Measurements from ENCODE around the gene C2orf68. TPM values are rescaled to one million over a fixed set of nuclear protein-coding genes. Genes with fewer than 3 reads are reported as not detected.

C2orf68 gene
- total and polyA plus RNA-seq, 9 of the 15 experiments (the other 6 are each of a cell fraction or from before 2014, with no cell fraction given), result 22.1 to 50.0 (median 31.8) TPM

DNA sequence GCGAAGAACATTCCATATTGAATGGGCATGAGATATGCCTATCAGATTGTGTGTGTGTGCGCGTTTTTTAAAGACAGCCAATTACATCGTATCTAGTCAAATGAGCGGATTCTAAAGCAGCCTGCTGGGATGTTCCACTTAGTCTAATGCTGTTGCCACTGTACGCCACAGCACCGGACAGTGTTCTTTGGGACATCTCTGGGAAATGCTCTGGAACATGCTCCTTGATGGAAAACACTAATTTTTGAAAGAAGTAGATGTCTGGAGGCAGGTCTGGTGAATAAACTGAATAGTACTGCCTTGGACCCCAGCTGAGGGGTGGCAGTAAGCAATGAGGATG, 5.8 kb downstream of the C2orf68 start:
- H3K36me3 ChIP-seq (ENCODE audit: control insufficient read depth, insufficient read depth, low read length), result peaks cover 45% of the 10 kb centered on the region; the same call in 2 of the 3 replicates
- H3K4me3 ChIP-seq, result no peak overlapping the region
- DNase-seq (ENCODE audit: extremely low read depth in 1 of 4, low spot score in 3 of 4) (no peak), FAIRE-seq (no peak), ATAC-seq (no peak)
- no TSS peak for BruUV-seq (replicated peaks)
- in situ Hi-C loops (cut with MboI), result no loop called here
- ChIA-PET POLR2A (interaction anchor here (0.6 to 5.5 kb wide), 6 partner anchors 10 to 67 kb away, joined by 3 to 31 read pairs (median 4); partner anchors contain the start of genes MAT2A, RNF181 and USP39), CTCF (ENCODE audit: low intra/inter-chr PET ratio) (no interaction called here)
- no peaks in the 10 kb centered on the region for H3K27me3 ChIP-seq (ENCODE audit: control insufficient read depth in 2 of 2, insufficient read depth in 2 of 2, low read length in 2 of 2)
- TF ChIP-seq, protein P1, sequence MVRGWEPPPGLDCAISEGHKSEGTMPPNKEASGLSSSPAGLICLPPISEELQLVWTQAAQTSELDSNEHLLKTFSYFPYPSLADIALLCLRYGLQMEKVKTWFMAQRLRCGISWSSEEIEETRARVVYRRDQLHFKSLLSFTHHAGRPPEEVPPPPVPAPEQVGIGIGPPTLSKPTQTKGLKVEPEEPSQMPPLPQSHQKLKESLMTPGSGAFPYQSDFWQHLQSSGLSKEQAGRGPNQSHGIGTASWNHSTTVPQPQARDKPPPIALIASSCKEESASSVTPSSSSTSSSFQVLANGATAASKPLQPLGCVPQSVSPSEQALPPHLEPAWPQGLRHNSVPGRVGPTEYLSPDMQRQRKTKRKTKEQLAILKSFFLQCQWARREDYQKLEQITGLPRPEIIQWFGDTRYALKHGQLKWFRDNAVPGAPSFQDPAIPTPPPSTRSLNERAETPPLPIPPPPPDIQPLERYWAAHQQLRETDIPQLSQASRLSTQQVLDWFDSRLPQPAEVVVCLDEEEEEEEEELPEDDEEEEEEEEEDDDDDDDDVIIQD (CRISPR knock-in tag; IDR thresholded peaks at IDR 0.05), result no peak
- no peak for TF ChIP-seq SIRT6 (IDR thresholded peaks at IDR 0.05; ENCODE audit: low read depth, low read length)
- peak; percentile 21; the same call in 1 of the 2 replicates for TF ChIP-seq SUPT5H (IDR thresholded peaks at IDR 0.05)
- no peak for TF ChIP-seq PTBP1 (IDR thresholded peaks at IDR 0.05; ENCODE audit: low read depth, low read length)
- no peak overlapping the region for H2AFZ ChIP-seq (ENCODE audit: low read depth, low read length)
- peaks cover 39% of the 10 kb centered on the region for H3K79me2 ChIP-seq (ENCODE audit: control insufficient read depth, insufficient read depth, low read length)
- intact Hi-C loops (cut with micrococcal nuclease), result no loop called here
- no peak overlapping the region for H3K9ac ChIP-seq (ENCODE audit: insufficient read depth in 1 of 2, low read depth in 2 of 2, low read length in 2 of 2)
- H3K27ac ChIP-seq (ENCODE audit: extremely low read depth, low read depth, low read length), result no peak overlapping the region; the same call in 2 of the 3 replicates
- 71% methylated on average over 7 of the region's 7 CpGs for WGBS (ENCODE audit: insufficient coverage, low coverage, missing lambda C conversion rate)
- peaks cover 9 to 34% of the 10 kb centered on the region in 2 experiments; a peak in 4 of 5 replicates for H3K4me1 ChIP-seq (replicated peaks in 1 of 2; ENCODE audit: control insufficient read depth in 2 of 2, insufficient read depth in 2 of 2, low read length in 2 of 2)
- no peak overlapping the region for H3K4me2 ChIP-seq (ENCODE audit: insufficient read depth, low read length)
- H3K9me3 ChIP-seq (replicated peaks; ENCODE audit: control insufficient read depth, insufficient read depth, low read depth, low read length), result no peaks in the 10 kb centered on the region
- H3K9me1 ChIP-seq (ENCODE audit: control insufficient read depth, insufficient read depth, low read length), result no peaks in the 10 kb centered on the region
- no peaks in the 10 kb centered on the region for H4K20me1 ChIP-seq (replicated peaks; ENCODE audit: control insufficient read depth, insufficient read depth, low read length)
